Glutamatergic neuron (in vitro differentiated cells): Measurements from ENCODE around the gene GRIP1. TPM values are rescaled to one million over a fixed set of nuclear protein-coding genes. Genes with fewer than 3 reads are reported as not detected.

Experiments used
- DNase-seq: peaks from one replicate; pipeline ENCODE4 v3.0.0; 2022
- H3K27ac Mint-ChIP-seq: one replicate; pipeline ENCODE4 v1.8.0; 2020; ENCODE audit warnings: mild to moderate bottlenecking, mixed read lengths, inconsistent platforms; ENCODE audit not compliant: unreplicated experiment
- H3K27me3 Mint-ChIP-seq: one replicate; pipeline ENCODE4 v1.8.0; 2020; ENCODE audit warnings: mild to moderate bottlenecking, moderate library complexity, mixed read lengths, inconsistent platforms; ENCODE audit not compliant: unreplicated experiment
- H3K36me3 Mint-ChIP-seq: one replicate; pipeline ENCODE4 v1.8.0; 2020; ENCODE audit warnings: mild to moderate bottlenecking, mixed read lengths, inconsistent platforms; ENCODE audit not compliant: unreplicated experiment
- H3K4me1 Mint-ChIP-seq: one replicate; pipeline ENCODE4 v1.8.0; 2020; ENCODE audit warnings: mild to moderate bottlenecking, low read depth, mixed read lengths, inconsistent platforms; ENCODE audit not compliant: unreplicated experiment
- H3K4me3 Mint-ChIP-seq: one replicate; pipeline ENCODE4 v1.8.0; 2020; ENCODE audit warnings: mild to moderate bottlenecking, mixed read lengths, inconsistent platforms; ENCODE audit not compliant: unreplicated experiment
- H3K9me3 Mint-ChIP-seq: one replicate; pipeline ENCODE4 v1.8.0; 2020; ENCODE audit warnings: mild to moderate bottlenecking, moderate library complexity, mixed read lengths, inconsistent platforms; ENCODE audit not compliant: unreplicated experiment
- CTCF ChIP-seq: fragments of 200-600 bp; sonication (generic); IDR thresholded peaks from one replicate; pipeline ENCODE4 v1.5.0; 2021; ENCODE audit not compliant: partially characterized antibody, unreplicated experiment
- total RNA-seq: library from RNA; stranded (reverse); fragmentation: NEBNext Ultra II Directional; extraction: Animal tissue kit (Norgen Biotek cat#: 25700); gene quantifications from one replicate; pipeline ENCODE4 v1.2.1, GENCODE V29; 2021; ENCODE audit not compliant: unreplicated experiment

Gene GRIP1
- total RNA-seq, 1 donor from 2014 or later, result 67.1 TPM

- Mint-ChIP-seq H3K36me3 (no peaks in the 10 kb centered on the region), H3K27ac (no peak overlapping the region), H3K4me3 (no peak overlapping the region), H3K9me3 (peaks cover 2% of the 10 kb centered on the region), H3K27me3 (no peaks in the 10 kb centered on the region), H3K4me1 (peaks cover 5% of the 10 kb centered on the region)
- DNase-seq, result no peak
- TF ChIP-seq CTCF, result no peak
Observed at GRCh38 chr12:66719862-66720261, 41.0 kb upstream of the GRIP1 start.

DNA sequence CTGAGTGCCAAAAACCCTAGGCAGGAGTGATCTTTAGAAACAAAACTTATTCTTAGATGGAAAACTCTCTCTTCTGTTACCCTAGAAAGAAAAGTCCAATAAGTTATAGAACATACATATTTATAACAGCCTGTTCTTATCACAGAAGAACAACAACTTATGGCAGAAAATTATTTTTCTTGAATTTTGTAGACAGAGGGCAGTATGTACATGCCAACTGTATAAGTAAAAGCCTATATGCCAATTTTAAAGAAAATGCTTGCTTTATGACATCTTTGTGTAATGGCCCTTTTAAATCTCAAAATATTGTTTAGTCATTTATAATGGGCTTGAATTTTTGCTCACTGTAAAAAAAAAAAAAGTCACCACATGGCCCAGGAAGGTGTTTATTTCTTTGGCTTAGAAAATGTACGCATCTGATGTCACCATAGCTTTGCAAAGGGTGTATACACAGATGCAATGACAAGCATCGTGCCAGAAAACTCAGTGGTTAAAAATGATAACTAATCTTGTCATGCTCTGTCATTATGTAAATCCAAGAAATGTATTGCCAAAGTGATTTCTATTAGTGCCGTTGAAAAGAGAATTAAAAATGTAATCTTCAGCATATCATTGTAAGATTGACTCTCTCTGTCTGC, 38.3 kb upstream of the GRIP1 start:
- TF ChIP-seq CTCF, result no peak
- DNase-seq, result no peak
- Mint-ChIP-seq H3K4me1 (peaks cover 1% of the 10 kb centered on the region), H3K4me3 (no peak overlapping the region), H3K27ac (no peak overlapping the region), H3K36me3 (no peaks in the 10 kb centered on the region), H3K9me3 (peaks cover 3% of the 10 kb centered on the region), H3K27me3 (no peaks in the 10 kb centered on the region)

DNA sequence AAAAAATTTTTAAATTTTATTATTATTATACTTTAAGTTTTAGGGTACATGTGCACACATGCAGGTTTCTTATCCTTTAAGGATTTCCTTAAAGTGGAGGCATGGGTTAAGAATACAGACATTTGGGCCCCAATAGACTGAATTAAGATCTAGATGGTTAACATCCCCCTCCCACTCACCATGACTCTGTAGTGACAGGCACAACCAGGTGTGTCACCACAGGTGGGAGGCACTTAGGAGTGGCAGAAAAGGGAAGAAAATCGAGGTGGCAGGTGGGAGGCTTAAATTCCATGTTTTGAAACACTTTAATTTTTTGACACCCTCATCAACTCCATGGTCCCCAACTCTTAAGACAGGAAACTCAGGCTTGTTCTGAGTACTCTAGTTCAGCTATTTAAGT, 37.6 kb upstream of the GRIP1 start:
- no peaks in the 10 kb centered on the region for H3K36me3 Mint-ChIP-seq
- H3K27me3 Mint-ChIP-seq, result no peaks in the 10 kb centered on the region
- no peak for DNase-seq
- TF ChIP-seq CTCF, result no peak
- peaks cover 3% of the 10 kb centered on the region for H3K9me3 Mint-ChIP-seq
- no peak overlapping the region for H3K4me3 Mint-ChIP-seq
- H3K4me1 Mint-ChIP-seq, result no peaks in the 10 kb centered on the region
- no peak overlapping the region for H3K27ac Mint-ChIP-seq

GRCh38 chr12:66714709-66715108, 35.8 kb upstream of the GRIP1 start:
- no peak for DNase-seq
- Mint-ChIP-seq H3K27ac (no peak overlapping the region), H3K36me3 (no peaks in the 10 kb centered on the region), H3K4me1 (no peaks in the 10 kb centered on the region), H3K27me3 (no peaks in the 10 kb centered on the region), H3K4me3 (no peak overlapping the region), H3K9me3 (peaks cover 3% of the 10 kb centered on the region)
- TF ChIP-seq CTCF, result no peak

- H3K9me3 Mint-ChIP-seq, result peaks cover 3% of the 10 kb centered on the region
Observed at GRCh38 chr12:66713984-66714383, 35.1 kb upstream of the GRIP1 start.

More at GRCh38 chr12:66713984-66714383, 35.1 kb upstream of the GRIP1 start:
- H3K4me1 Mint-ChIP-seq, result peaks cover 4% of the 10 kb centered on the region
- H3K4me3 Mint-ChIP-seq, result no peak overlapping the region
- H3K36me3 Mint-ChIP-seq, result no peaks in the 10 kb centered on the region
- no peaks in the 10 kb centered on the region for H3K27me3 Mint-ChIP-seq
- TF ChIP-seq CTCF, result no peak
- DNase-seq, result no peak
- no peak overlapping the region for H3K27ac Mint-ChIP-seq
